ENCODE data around the gene OTUD7B. TPM values are rescaled to one million over a fixed set of nuclear protein-coding genes. Genes with fewer than 3 reads are reported as not detected.

Gene OTUD7B
- total RNA-seq, 4 donors from 2014 or later, result 8.5 to 12.6 (median 9.1) TPM

DNA sequence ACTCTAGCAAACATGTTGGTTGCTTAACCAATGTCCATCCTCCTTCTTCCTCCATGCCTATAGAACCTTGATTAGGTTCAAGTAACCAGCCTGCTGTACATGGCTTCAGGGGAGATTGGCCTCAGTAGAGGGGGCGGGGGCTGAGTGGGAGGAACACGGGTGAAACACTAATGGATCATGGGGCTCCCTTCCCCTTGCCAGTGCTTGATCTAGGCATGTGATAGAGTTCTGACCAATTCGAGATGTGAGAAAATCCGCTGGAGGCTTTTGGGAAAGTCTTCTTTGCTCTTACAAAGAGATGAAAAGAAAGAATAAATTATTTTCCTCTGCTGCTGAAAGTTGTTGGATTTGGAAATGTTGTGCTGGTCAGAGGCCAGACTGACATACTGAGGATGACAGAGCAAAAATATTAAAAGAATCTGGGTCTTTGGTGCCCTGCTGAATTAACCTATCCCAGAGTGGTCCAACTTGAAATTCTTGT is 5.2 kb upstream of the OTUD7B start:
- no peaks in the 10 kb centered on the region for H3K9me3 ChIP-seq
- no peak overlapping the region for H3K27ac ChIP-seq
- no peak for DNase-seq
- H3K36me3 ChIP-seq, result no peaks in the 10 kb centered on the region
- no peak overlapping the region for H3K4me3 ChIP-seq
- H3K4me1 ChIP-seq, result peaks cover 0 to 28% (median 0%) of the 10 kb centered on the region in 3 donors
- no peaks in the 10 kb centered on the region for H3K27me3 ChIP-seq
- intact Hi-C loops (cut with DNase I), result no loop called here
- TF ChIP-seq, protein P1, sequence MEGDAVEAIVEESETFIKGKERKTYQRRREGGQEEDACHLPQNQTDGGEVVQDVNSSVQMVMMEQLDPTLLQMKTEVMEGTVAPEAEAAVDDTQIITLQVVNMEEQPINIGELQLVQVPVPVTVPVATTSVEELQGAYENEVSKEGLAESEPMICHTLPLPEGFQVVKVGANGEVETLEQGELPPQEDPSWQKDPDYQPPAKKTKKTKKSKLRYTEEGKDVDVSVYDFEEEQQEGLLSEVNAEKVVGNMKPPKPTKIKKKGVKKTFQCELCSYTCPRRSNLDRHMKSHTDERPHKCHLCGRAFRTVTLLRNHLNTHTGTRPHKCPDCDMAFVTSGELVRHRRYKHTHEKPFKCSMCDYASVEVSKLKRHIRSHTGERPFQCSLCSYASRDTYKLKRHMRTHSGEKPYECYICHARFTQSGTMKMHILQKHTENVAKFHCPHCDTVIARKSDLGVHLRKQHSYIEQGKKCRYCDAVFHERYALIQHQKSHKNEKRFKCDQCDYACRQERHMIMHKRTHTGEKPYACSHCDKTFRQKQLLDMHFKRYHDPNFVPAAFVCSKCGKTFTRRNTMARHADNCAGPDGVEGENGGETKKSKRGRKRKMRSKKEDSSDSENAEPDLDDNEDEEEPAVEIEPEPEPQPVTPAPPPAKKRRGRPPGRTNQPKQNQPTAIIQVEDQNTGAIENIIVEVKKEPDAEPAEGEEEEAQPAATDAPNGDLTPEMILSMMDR (IDR thresholded peaks at IDR 0.05), result no peak
- no peak for TF ChIP-seq POLR2A (IDR thresholded peaks at IDR 0.05)
- 60 to 71% methylated on average over 4 of the region's 4 CpGs for WGBS, 2 donors

DNA sequence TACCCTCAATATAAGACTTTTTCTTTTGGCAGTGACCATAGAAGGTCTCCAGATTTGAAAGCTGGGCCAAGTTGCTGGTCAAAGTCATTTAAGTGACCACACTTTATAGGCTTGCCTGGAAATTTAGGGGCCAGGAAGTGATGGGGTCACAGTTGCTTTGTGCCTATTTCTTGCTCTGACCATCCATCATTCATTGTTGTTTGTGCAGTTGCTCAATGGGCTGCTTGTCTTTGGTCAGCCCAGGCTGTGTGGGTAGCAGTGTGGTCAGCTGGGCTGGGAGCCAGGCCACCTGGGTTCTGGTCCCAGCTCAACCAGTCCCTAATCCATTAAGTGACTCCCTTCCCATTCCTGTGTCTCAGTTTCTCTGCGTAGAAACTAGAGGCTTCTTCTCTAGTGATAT is 2.1 kb upstream of the OTUD7B start:
- intact Hi-C loops (cut with DNase I), result no loop called here
- Histone ChIP-seq H3K9me3 (no peaks in the 10 kb centered on the region), H3K4me3 (no peak overlapping the region), H3K27ac (no peak overlapping the region), H3K27me3 (no peaks in the 10 kb centered on the region), H3K36me3 (no peaks in the 10 kb centered on the region), H3K4me1 (peaks cover 6 to 42% (median 17%) of the 10 kb centered on the region in 3 donors)
- WGBS, 2 donors, result 100% methylated on average over 1 of the region's 1 CpG; no CpG with 5 or more reads in 1 of the 2 donors
- TF ChIP-seq, protein P1 (IDR thresholded peaks at IDR 0.05), result no peak
- no peak for TF ChIP-seq POLR2A (IDR thresholded peaks at IDR 0.05)
- no peak for DNase-seq

DNA sequence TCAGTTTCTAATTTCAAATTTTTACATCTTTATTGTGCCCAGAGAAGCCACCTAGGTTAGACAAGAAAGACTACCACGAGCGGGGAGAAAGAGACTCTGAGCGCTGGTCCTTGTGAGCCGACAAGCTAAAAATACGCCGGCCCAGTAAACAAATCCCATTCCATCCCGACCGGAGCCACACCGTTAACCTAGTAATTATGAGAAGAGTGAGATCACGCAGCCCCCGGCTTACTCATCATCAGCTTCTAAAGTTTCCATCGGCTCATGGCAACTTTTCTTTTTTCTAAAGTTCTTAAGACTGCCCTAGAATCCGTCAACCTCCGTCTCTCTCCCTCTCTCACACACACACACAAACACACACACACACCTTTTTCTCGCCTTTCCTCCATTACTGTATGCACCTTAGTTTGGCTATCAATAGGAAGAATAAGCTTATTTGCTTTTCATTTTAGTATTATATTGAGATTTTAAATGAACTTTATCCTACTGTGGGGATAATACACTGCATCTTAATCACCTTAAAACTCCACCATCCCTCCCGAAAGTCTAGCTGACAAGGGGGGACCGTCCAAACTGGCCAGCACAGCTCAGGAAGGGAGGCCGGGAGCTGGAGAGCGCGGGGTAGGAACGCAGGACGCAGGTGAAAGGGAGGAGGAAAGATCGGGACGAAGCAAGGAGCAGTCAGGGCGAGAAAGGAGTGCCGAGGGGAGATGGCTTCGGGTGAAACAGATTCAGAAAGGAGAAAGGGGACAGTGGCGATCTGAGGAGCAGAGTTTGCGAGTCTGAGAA is 728 bp downstream of the OTUD7B start:
- TF ChIP-seq, protein P1 (IDR thresholded peaks at IDR 0.05), result no peak
- TF ChIP-seq POLR2A (IDR thresholded peaks at IDR 0.05), result peak in 1 of 4 donors; percentile 10
- Histone ChIP-seq H3K27ac (peak overlapping the region; percentile 89 to 97 (median 96)), H3K4me3 (peak overlapping the region; percentile 56 to 91 (median 82)), H3K4me1 (peaks cover 9 to 44% (median 19%) of the 10 kb centered on the region in 3 donors), H3K27me3 (no peaks in the 10 kb centered on the region), H3K36me3 (peaks cover 0 to under 1% (median 0%) of the 10 kb centered on the region in 3 donors), H3K9me3 (no peaks in the 10 kb centered on the region)
- 1 to 2% methylated on average over 26 to 29 of the region's 29 CpGs for WGBS, 2 donors
- DNase-seq, result no peak
- intact Hi-C loops (cut with DNase I), result no loop called here

DNA sequence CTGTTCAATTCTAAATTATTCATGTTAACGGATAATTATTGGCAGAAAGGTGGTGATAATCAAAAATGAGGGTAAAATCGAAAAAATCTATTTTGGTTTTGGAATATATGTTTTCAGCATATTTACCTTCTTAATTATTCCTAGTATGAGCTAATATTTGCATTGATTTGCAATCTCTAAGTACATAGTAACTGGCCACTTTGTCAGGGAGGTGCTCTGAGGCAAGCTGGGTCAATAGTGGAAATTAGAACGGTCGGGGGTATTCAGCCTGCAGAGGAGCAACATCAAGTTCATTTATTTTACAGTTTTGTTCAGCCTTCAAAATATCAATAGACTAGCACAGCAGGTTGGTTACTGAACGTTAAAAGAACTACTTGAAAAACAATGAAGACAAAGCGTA is 1.8 kb downstream of the OTUD7B start:
- Histone ChIP-seq H3K27me3 (no peaks in the 10 kb centered on the region), H3K9me3 (no peaks in the 10 kb centered on the region), H3K4me3 (peak overlapping the region in 3 of 4 donors; percentile 78 to 91 (median 86)), H3K4me1 (peaks cover 9 to 44% (median 19%) of the 10 kb centered on the region in 3 donors), H3K27ac (peak overlapping the region in 3 of 4 donors; percentile 94 to 97 (median 97)), H3K36me3 (peaks cover 0 to 12% (median 0%) of the 10 kb centered on the region in 3 donors)
- TF ChIP-seq POLR2A (IDR thresholded peaks at IDR 0.05), result no peak
- DNase-seq, result no peak
- intact Hi-C loops (cut with DNase I), result no loop called here
- 39 to 45% methylated on average over 6 of the region's 6 CpGs for WGBS, 2 donors

DNA sequence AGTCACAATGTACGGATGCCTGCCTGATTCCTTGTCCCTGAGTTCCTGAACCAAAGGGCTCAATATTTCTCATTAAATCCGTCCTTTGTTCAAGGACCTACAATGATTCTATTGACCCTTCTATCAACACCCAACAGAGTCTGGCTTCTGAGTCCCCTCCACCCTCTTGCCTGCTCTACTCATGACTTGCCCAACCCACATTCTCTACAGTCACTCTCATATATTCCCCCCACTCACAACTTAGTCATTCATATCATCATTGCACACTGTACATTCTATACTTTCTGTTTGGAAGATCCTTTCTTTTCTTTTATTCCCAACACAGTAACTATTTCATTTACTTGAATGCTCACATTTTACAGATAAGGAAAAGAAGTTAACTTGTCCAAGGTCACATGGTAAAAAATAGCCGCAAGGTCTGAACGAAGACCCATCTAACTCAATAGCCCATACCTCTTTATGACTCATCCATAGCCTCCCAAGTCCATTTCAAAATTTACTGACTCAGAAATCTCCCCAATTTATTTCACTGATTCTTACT is 3.6 kb downstream of the OTUD7B start:
- Histone ChIP-seq H3K9me3 (no peaks in the 10 kb centered on the region), H3K4me3 (no peak overlapping the region), H3K4me1 (peaks cover 9 to 49% (median 19%) of the 10 kb centered on the region in 3 donors), H3K27me3 (no peaks in the 10 kb centered on the region), H3K36me3 (peaks cover 0 to 27% (median 0%) of the 10 kb centered on the region in 3 donors), H3K27ac (no peak overlapping the region)
- WGBS, 2 donors, result 79 to 83% methylated on average over 4 of the region's 4 CpGs
- DNase-seq, result no peak
- intact Hi-C loops (cut with DNase I), result no loop called here
- no peak for TF ChIP-seq POLR2A (IDR thresholded peaks at IDR 0.05)
- TF ChIP-seq, protein P1 (IDR thresholded peaks at IDR 0.05), result no peak
